ENCODE results near the gene SH3BP4.
"Not testable (repeated sequence)": the region's sequence is repeated elsewhere in the genome, so short reads cannot be mapped to it uniquely, and the experiment has no call there.

- not testable (repeated sequence) for TF ChIP-seq EZH2 (IDR thresholded peaks at IDR 0.05); POLR2AphosphoS5 (IDR thresholded peaks at IDR 0.05; ENCODE audit: borderline replicate concordance, low read depth, low read length); FOXP2 (optimal IDR thresholded peaks at IDR 0.05; ENCODE audit: control extremely low read depth, extremely low read length, insufficient read depth)
These were observed 68.3 kb downstream of the SH3BP4 start for GRCh38 chr2:235020141-235020540.
